GM12872 (cell line): ENCODE data around the gene PTTG2.

Experiments
- CTCF ChIP-seq: IDR thresholded peaks from 3 replicates; pipeline ENCODE4 v1.5.1; 2011; ENCODE audit warnings: low read depth, mild to moderate bottlenecking, low read length, moderate library complexity; ENCODE audit not compliant: insufficient read depth

PTTG2 gene

GRCh38 chr4:37960679-37961450 is 667 bp downstream of the PTTG2 start:
- no peak for TF ChIP-seq CTCF

DNA sequence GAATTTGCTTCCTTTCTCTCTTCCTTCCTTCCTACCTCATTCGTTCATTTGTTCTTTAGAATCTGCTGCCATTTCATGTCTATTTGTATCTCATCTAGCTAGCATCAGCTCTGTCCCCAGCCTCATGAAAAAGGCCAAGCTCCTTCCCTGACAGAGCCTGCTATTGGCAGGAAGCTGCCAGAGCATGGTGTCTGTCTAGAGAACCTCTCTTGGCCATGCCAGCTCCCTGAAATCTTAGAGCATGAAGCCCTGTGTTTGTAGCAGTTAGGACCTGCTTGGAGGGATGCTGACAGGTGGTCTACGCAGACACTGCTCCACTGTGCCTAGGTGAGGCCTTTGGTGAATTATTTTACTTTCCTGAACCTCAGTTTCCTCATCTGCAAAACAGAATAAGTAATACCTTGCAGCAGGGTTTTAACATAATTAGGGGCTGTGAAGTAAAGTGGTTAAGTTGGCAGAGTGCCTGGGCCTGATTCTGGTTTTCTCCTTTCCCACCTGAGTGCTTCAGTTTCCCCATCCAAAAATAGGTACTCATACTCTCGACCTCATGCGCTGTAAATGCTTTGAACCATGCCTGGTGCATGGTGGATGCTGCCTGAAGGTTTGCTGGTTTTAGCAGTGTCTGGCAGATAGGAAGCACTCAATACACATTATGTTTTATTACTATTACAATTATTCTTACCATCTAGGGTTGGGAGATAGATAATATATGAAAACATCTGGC is 4.7 kb downstream of the PTTG2 start:
- no peak for TF ChIP-seq CTCF

GRCh38 chr4:37966044-37966443 is 5.8 kb downstream of the PTTG2 start:
- TF ChIP-seq CTCF, result no peak

DNA sequence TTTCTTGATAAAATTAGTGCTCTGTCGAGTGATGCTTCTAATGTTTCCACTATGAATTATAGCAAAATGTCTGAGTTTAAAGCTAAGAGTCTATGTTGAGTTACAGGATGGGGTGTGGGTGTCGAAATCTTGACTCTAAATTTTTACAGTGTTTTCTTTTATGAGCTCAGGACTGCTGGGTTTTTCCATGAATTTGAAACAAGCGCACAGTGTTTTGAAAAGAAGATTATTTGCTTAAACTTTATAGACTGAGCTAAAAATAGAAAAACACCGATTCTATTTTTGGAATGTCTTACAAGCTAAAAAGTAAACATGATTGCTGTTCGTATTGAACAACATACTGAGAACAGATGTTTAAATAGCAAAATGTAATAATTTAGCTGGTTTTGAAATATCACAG is 7.5 kb downstream of the PTTG2 start:
- no peak for TF ChIP-seq CTCF

DNA sequence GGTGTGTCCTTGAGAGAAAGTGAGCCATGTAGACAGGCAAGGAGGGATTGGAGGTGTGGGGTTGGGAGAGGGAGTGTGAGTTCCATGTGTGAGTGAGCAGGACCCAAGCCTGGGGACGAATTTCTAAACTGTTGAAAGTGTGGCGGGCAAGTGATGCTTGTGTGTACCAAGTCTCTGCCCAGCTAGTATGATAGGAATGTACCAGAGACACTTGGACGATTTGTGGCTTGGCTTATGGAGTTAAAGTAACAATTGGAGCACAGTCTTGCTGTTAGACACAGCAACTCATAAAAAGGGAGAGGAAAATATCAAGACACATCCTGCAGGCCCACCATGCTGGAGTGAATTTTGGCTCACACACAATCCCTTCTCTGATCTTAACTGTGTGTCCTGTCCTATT is 8.5 kb downstream of the PTTG2 start:
- TF ChIP-seq CTCF, result no peak

DNA sequence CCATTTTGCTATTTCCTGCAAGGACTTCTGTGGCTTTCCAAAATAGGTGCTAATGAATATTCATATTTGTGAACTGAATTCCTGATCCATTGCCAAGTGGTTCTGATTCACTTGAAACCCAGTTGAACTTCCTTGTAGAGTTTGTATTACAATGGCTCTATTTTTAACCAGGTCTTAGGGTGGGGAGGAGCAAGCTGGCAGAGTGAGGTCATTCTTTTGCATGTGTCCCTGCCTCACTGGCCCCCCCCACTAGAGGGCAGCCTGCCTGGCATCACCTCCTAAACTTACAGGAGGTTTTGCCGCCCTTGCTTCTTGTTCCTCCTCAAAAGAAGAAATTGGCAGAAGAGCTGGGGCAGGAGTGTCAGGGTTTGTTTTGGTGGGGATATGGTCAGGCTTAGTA is 10.5 kb downstream of the PTTG2 start:
- peak; percentile 69 for TF ChIP-seq CTCF

DNA sequence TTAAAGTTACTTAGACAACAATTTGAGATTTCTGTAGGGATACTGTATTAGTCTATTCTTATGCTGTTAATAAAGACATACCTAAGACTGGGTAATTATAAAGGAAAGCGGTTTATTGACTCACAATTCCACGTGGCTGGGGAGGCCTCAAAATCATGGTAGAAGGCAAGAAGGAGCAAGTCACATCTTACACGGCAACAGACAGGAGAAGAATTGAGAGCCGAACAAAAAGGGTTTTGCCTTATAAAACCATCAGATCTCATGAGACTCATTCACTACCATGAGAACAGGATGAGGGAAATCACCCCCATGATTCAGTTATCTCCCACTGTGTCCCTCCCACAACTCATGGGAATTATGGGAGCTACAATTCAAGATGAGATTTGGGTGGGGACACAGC is 11.0 kb downstream of the PTTG2 start:
- no peak for TF ChIP-seq CTCF
